Stimulated activated CD4-positive, alpha-beta T cell treated with anti-CD3 and anti-CD28 coated beads, TNF-alpha, amount 100 ng/mL, for 4 hours (primary cell): ENCODE data around the gene CTPS2.
"Not testable (repeated sequence)": the region's sequence is repeated elsewhere in the genome, so short reads cannot be mapped to it uniquely, and the experiment has no call there.

ENCODE experiments used
- DNase-seq, 3 experiments: peaks; one replicate each; pipeline ENCODE4 v3.0.0-alpha.2; 2020; ENCODE audit warnings: low read depth in 3 of 3

CTPS2 gene

GRCh38 chrX:16654093-16654492 is 58.4 kb downstream of the CTPS2 start:
- no peak for DNase-seq

- no peak for DNase-seq
Measured at GRCh38 chrX:16653424-16653823, 59.0 kb downstream of the CTPS2 start.

GRCh38 chrX:16651391-16652024 is 61.0 kb downstream of the CTPS2 start:
- no peak for DNase-seq

GRCh38 chrX:16649858-16650257 is 62.6 kb downstream of the CTPS2 start, which contains the start of gene S100G:
S100G (plus strand) TSS chrX:16650158; CDS start chrX:16651007, 849 bp downstream.
- DNase-seq = no peak

GRCh38 chrX:16646366-16647138 is 65.9 kb downstream of the CTPS2 start:
- no peak for DNase-seq

- no peak for DNase-seq
Measured at GRCh38 chrX:16643176-16643575, 69.3 kb downstream of the CTPS2 start.

GRCh38 chrX:16640823-16641222 is 71.6 kb downstream of the CTPS2 start:
- no peak for DNase-seq

- no peak for DNase-seq
Measured at GRCh38 chrX:16639966-16640365, 72.5 kb downstream of the CTPS2 start.

- no peak for DNase-seq
Measured at GRCh38 chrX:16638533-16638932, 73.9 kb downstream of the CTPS2 start.

- DNase-seq = no peak
Measured at GRCh38 chrX:16635596-16635995, 76.9 kb downstream of the CTPS2 start.

- no peak for DNase-seq
Measured at GRCh38 chrX:16635040-16635439, 77.4 kb downstream of the CTPS2 start.

- no peak for DNase-seq
Measured at GRCh38 chrX:16633754-16634153, 78.7 kb downstream of the CTPS2 start.

GRCh38 chrX:16629909-16630308 is 82.6 kb downstream of the CTPS2 start:
- DNase-seq = no peak

GRCh38 chrX:16628946-16629595 is 83.4 kb downstream of the CTPS2 start:
- no peak for DNase-seq

- DNase-seq = not testable (repeated sequence)
Measured at GRCh38 chrX:16628511-16628910, 84.0 kb downstream of the CTPS2 start.

GRCh38 chrX:16619024-16619423 is 93.4 kb downstream of the CTPS2 start:
- no peak for DNase-seq

- DNase-seq = no peak
Measured at GRCh38 chrX:16618422-16618821, 94.0 kb downstream of the CTPS2 start.

GRCh38 chrX:16617382-16617781 is 95.1 kb downstream of the CTPS2 start:
- DNase-seq = no peak

- DNase-seq = no peak
Measured at GRCh38 chrX:16612257-16612897, 100.1 kb downstream of the CTPS2 start.

- DNase-seq = not testable (repeated sequence)
Measured at GRCh38 chrX:16610654-16611053, 101.8 kb downstream of the CTPS2 start.

- no peak for DNase-seq
Measured at GRCh38 chrX:16610121-16610621, 102.3 kb downstream of the CTPS2 start.

GRCh38 chrX:16606142-16606720 is 106.2 kb downstream of the CTPS2 start:
- DNase-seq = no peak
